ENCODE data around the gene PTPRO.

PTPRO gene

GRCh38 chr12:15446807-15447206, 124.5 kb downstream of the PTPRO start:
- no peak for DNase-seq (ENCODE audit: low read depth)

GRCh38 chr12:15453613-15454012, 131.3 kb downstream of the PTPRO start:
- no peak for DNase-seq (ENCODE audit: low read depth)

GRCh38 chr12:15458008-15458407, 135.7 kb downstream of the PTPRO start:
- DNase-seq (ENCODE audit: low read depth): no peak

GRCh38 chr12:15468911-15469310, 146.6 kb downstream of the PTPRO start:
- no peak for DNase-seq (ENCODE audit: low read depth)

GRCh38 chr12:15469356-15469755, 147.0 kb downstream of the PTPRO start:
- DNase-seq (ENCODE audit: low read depth): no peak

- no peak for DNase-seq (ENCODE audit: low read depth)
Observed at GRCh38 chr12:15472036-15472435, 149.7 kb downstream of the PTPRO start.

GRCh38 chr12:15474766-15475165, 152.5 kb downstream of the PTPRO start:
- no peak for DNase-seq (ENCODE audit: low read depth)

- DNase-seq (ENCODE audit: low read depth): no peak
Observed at GRCh38 chr12:15477761-15478160, 155.5 kb downstream of the PTPRO start.

- DNase-seq (ENCODE audit: low read depth): no peak
Observed at GRCh38 chr12:15481846-15482245, 159.5 kb downstream of the PTPRO start.

- no peak for DNase-seq (ENCODE audit: low read depth)
Observed at GRCh38 chr12:15485466-15485865, 163.2 kb downstream of the PTPRO start.

GRCh38 chr12:15486859-15487258, 164.6 kb downstream of the PTPRO start:
- no peak for DNase-seq (ENCODE audit: low read depth)

- no peak for DNase-seq (ENCODE audit: low read depth)
Observed at GRCh38 chr12:15488481-15488880, 166.2 kb downstream of the PTPRO start.

GRCh38 chr12:15494329-15495046, 172.2 kb downstream of the PTPRO start:
- DNase-seq (ENCODE audit: low read depth): no peak

- no peak for DNase-seq (ENCODE audit: low read depth)
Observed at GRCh38 chr12:15495746-15496145, 173.4 kb downstream of the PTPRO start.

- DNase-seq (ENCODE audit: low read depth): no peak
Observed at GRCh38 chr12:15496738-15497137, 174.4 kb downstream of the PTPRO start.

GRCh38 chr12:15497671-15498292, 175.5 kb downstream of the PTPRO start:
- DNase-seq (ENCODE audit: low read depth): no peak

- DNase-seq (ENCODE audit: low read depth): no peak
Observed at GRCh38 chr12:15502211-15502610, 179.9 kb downstream of the PTPRO start.

GRCh38 chr12:15505616-15506015, 183.3 kb downstream of the PTPRO start:
- no peak for DNase-seq (ENCODE audit: low read depth)

GRCh38 chr12:15515010-15515409, 192.7 kb downstream of the PTPRO start:
- no peak for DNase-seq (ENCODE audit: low read depth)

- DNase-seq (ENCODE audit: low read depth): no peak
Observed at GRCh38 chr12:15520083-15520482, 197.8 kb downstream of the PTPRO start.

- DNase-seq (ENCODE audit: low read depth): no peak
Observed at GRCh38 chr12:15520844-15521243, 198.5 kb downstream of the PTPRO start.

- no peak for DNase-seq (ENCODE audit: low read depth)
Observed at GRCh38 chr12:15522574-15523187, 200.4 kb downstream of the PTPRO start.

- no peak for DNase-seq (ENCODE audit: low read depth)
Observed at GRCh38 chr12:15525441-15525840, 203.1 kb downstream of the PTPRO start.

Measured in HS-27A (cell line).